HTERT RPE-1 (cell line): ENCODE data around the gene LGALS3BP.

Source experiments
- in situ Hi-C: fragments of 300-500 bp; cut with MboI; formaldehyde crosslinking; loops from 4 replicates; pipeline ENCODE4 v1.14.3; 2020; ENCODE audit warnings: low sequenced_read_pairs

Gene LGALS3BP

DNA sequence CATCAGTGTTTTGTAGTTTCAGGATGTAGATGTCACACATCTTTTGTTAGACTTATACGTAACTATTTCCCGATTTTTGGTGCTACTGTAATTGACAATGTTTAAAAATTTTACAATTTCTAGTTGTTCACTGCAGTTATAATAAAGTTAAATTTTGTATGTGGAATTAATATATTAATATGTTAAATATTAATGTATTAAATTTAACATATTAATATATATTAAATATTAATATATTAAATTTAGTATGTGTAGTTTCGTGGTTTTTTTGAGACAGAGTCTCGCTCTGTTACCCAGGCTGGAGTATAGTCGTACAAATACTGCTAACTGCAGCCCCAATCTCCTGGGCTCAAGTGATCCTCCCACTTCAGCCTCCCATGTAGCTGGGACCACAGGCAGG, 5.7 kb upstream of the LGALS3BP start:
- in situ Hi-C loops = no loop called here

GRCh38 chr17:78981010-78981888, 1.5 kb upstream of the LGALS3BP start:
- in situ Hi-C loops = no loop called here

DNA sequence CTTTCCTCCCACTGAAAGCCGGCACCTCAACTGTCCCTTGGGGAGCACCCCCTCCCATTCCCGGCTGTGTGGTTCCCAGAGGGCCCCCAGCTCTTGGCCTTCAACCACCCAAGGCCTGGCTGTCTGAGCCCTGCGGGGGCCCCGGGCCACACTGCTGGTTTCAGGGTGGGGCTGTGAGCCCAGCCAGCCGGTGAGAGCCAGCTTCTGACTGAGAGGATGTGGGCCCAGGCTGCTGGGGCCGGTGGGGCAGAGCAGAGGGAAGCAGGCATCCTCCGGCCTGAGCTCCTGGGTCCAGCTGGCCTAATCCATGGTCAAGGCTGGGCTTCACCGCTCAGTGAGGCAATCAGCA, 875 bp upstream of the LGALS3BP start:
- in situ Hi-C loops = no loop called here

DNA sequence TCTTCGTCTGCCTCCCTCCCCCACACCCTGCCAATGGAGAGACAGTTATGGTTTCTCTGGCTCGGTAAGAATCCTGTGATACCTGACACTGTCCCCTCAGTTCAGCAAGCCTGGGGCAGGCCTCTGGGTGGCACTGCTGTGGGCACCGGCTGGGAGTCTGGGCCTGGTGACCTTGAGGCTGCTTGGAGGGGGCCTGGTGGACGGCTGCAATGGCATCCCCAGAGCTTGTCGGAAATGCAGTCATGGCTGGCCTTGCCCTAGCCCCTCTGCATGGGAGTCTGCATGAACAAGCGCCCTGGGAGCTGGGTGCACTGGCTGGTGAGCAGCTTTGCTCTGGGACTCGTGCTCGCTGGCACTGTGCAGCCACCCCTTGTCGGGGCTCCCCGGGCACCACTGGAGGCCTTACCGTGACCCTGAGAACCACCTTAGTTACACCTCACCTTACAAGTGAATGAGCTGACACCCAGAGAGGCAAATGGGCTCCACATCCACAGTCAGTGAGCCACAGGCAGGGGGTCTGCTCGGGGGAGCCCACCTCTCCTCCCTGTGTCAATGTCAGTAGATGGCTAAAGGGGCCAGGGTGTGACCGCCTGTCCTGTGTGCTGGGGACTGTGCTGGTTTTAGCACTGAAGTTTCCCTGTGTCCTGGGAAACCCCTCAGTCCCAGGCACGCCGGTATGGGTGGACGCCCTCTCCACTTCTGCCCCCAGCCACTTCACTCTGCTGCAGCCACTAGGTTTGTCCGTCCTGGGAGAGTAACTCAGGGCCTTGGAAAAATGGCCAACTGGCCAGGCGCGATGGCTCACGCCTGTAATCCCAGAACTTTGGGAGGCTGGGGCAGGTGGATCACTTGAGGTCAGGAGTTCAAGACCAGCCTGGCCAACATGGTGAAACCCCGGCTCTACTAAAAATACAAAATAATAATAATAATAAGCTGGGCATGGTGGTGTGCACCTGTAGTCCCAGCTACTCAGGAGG, 1.4 kb downstream of the LGALS3BP start:
- in situ Hi-C loops = no loop called here

DNA sequence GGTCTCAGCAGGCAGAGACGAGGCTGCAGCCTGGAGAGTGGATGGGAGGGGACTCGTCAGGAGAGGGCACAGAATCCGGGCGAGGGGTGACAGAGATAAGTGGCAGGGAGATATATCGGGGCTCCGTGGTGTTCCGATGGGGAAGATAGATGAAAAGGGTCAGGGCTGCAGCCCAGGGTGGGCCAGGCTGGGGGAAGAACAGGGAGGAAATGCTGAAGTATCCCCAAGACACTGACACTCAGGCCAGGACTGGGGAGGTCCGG, 2.1 kb downstream of the LGALS3BP start:
- in situ Hi-C loops = no loop called here

DNA sequence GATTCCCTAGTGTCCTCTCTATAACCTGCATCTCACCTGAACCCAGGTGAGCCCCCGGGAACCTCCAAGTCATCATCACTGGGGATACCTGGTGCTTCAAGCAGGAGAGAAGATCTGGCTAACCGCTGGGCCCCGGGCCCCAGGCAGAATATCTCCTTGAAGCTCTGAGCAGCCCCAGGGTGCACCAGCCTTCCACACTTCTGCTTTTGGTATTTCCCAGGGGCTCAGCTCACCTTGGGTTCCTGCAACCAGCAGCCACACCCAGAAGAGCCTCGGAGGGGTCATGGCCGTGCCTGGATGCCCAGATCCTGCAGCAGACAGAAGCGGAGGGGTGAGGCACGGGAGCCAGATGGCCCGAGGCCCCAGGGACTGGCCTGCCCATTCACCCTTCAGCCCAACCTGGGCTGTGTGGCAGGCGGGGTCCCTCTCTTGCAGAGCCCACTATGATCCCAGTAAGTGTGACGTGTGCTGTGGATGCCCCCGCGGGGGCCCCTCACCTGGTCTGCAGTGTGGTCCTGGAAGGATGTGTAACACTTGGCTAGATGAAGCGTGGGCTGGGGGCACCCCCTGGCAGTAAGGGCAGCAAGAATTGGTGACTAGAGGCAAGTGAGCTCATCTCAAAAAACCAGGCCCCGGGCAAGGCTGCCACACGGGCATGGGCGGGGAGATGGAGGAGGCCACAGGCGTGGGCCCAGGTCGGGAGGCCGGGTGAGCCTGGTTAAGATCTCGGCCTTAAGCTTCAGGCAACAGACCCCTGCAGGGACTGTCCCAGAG, 2.6 kb downstream of the LGALS3BP start:
- in situ Hi-C loops = no loop called here

- in situ Hi-C loops = no loop called here
Measured at GRCh38 chr17:78974635-78975591, 4.8 kb downstream of the LGALS3BP start.

DNA sequence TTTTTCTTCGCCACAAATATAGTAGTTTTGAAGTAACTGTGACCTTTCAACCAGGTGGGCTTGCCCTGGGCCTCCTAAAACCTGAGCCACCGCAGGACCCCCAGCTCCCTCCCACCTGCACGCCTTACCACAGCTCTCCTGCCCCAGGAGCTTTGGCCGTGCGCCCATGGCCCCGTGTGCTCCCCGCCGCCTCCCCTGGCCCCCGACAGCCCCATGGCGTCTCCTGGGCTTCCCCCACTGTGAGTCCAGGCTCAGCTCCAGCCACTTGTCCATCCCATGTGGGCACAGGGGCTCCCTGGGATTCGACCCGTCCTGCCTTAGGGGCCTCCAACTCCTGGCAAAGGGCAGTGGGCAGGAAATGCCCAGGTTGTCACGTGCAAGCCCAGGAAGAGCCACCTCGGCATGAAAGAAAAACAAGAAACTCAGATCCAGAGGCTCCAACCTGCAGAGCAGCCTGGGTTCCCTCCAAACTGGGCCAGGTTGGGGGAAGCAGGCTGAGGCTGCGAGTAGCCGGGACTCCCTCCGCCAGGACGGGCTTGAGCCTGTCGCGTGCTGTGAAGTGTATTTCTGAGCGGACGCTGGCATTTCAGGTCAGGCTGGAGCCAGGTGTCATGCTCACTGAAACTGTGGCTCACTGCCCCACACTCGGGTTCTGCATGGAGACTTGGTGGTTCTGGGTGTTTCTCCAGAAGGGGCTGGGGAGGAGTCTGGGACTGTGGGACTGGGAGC, 5.8 kb downstream of the LGALS3BP start:
- in situ Hi-C loops = no loop called here

- in situ Hi-C loops = no loop called here
Measured at GRCh38 chr17:78973196-78973595, 6.5 kb downstream of the LGALS3BP start.

DNA sequence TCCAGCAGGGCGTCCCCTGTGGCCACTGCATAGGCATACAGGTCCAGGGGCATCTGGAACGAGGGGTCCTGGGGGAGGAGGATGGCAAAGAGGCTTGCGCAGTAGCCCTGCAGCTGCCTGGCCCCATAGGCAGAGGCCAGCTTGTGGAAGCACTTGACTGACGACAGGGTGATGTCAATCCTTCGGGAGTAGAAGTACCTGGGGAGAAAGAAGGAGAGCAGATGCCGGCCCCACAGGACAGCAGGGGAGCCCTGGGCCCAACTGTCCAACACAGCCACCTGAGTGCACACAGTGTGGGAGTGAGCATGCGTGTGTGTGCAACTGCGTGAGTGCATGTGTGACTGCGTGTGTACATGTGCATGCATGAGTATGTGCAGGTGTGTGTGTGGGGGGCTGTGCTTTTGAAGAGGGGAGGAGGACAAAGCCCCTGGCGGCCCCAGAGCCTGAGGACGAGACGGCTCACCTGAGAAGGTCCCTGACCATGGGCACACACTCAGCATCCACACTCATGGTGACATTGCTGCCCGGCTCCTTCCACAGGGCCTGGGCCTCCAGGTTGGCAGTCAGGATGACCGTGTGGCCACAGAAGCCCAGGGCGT, 7.1 kb downstream of the LGALS3BP start:
- in situ Hi-C loops = no loop called here

- in situ Hi-C loops = no loop called here
Measured at GRCh38 chr17:78971756-78972506, 7.8 kb downstream of the LGALS3BP start.

GRCh38 chr17:78970834-78971755, 8.6 kb downstream of the LGALS3BP start:
- in situ Hi-C loops = no loop called here

GRCh38 chr17:78969865-78970264, 9.9 kb downstream of the LGALS3BP start:
- in situ Hi-C loops = no loop called here

DNA sequence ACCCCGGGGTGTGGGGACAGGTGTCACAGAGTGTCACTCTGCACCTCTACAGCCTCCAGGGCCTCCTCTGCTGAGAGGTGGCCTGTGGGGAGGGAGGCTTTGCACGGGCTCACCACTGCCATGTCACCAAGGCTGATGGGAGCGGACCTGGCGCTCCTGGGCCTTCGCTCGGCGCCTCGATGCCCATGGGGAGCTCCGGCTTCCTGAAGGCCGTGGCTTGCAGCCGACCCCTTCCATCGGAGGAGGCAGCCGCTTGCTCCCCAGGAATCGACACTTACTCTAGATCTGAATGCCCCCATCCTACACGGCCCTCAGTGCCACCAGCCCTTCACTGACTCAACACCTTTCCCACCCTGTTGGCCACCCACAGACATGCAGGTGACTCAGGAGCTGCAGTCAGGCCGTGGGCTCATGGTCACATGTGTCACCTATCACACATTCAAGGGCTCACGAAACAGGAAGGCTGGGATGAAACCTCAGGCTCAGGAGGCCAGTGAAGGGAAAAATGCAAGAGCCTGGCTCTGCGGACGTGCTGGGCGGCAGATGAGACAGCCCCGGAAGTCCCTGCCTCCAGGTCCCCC, 11.9 kb downstream of the LGALS3BP start:
- in situ Hi-C loops = no loop called here

- in situ Hi-C loops = no loop called here
Measured at GRCh38 chr17:78966910-78967600, 12.7 kb downstream of the LGALS3BP start.

DNA sequence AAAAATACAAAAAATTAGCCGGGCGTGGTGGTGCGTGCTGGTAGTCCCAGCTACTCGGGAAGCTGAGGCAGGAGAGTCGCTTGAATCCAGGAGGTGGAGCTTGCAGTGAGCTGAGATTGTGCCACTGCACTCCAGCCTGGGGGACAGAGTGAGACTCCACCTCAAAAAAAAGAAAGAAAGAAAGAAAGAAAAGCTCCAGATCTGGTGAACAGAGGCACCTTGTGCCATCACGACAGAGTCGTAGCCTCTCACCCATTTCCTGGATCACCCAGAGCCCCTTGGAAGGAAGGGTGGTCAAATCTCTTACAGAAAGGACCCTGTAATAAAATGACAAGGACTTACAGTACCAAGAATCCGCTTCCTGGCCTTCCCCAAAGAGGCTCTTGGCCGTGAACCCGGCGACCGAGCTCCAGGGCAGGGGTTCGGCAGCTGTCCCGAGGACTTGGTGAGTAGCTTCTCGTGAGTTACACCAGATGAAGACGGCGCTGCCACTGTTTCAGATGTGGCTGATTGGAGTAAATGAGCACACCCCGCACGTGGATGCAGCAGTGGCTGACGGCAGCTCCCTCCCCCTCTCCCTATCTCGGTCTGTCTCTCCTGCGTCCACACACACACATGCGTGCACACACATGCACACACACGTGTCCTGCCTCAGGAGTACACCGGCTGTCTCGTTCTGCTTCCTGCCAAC, 13.5 kb downstream of the LGALS3BP start:
- in situ Hi-C loops = no loop called here
